HAP-1 (cell line): Measurements from ENCODE around the gene SPIRE2.
A peak's percentile ranks its signal among the peaks of the same experiment; 100 is the strongest.
"Not testable (repeated sequence)": the region's sequence is repeated elsewhere in the genome, so short reads cannot be mapped to it uniquely, and the experiment has no call there.

Experiments
- DNase-seq, 2 experiments: peaks; one replicate each; pipeline ENCODE4 v3.0.0-alpha.2; 2016 to 2020; ENCODE audit warnings: low spot score in 2 of 2
- H3K27me3 ChIP-seq: fragments of 250-450 bp; sonication (Bioruptor Pico); 2 replicates; pipeline ENCODE4 v1.5.1; 2020; ENCODE audit warnings: low read depth, mild to moderate bottlenecking, moderate library complexity
- H3K36me3 ChIP-seq: fragments of 250-450 bp; sonication (Bioruptor Pico); replicated peaks from 2 replicates; pipeline ENCODE4 v1.5.1; 2020; ENCODE audit warnings: mild to moderate bottlenecking
- H3K4me1 ChIP-seq: fragments of 250-450 bp; sonication (Bioruptor Pico); 2 replicates; pipeline ENCODE4 v1.5.1; 2020; ENCODE audit warnings: mild to moderate bottlenecking
- H3K4me3 ChIP-seq: fragments of 250-450 bp; sonication (Bioruptor Pico); 2 replicates; pipeline ENCODE4 v1.5.1; 2020; ENCODE audit warnings: mild to moderate bottlenecking, moderate library complexity
- H3K9me3 ChIP-seq: fragments of 250-450 bp; sonication (Bioruptor Pico); 2 replicates; pipeline ENCODE4 v1.5.1; 2020; ENCODE audit warnings: mild to moderate bottlenecking, moderate library complexity
- in situ Hi-C: fragments of 300-500 bp; cut with MboI; formaldehyde crosslinking; loops from 3 replicates; pipeline ENCODE4 v1.14.3; 2020; ENCODE audit warnings: low sequenced_read_pairs, inconsistent platforms, mixed read lengths

The SPIRE2 gene

GRCh38 chr16:89822188-89823086 is 5.8 kb upstream of the SPIRE2 start:
- Histone ChIP-seq H3K4me3 (no peak overlapping the region), H3K9me3 (peaks cover 5% of the 10 kb centered on the region), H3K4me1 (peaks cover 10% of the 10 kb centered on the region), H3K36me3 (no peaks in the 10 kb centered on the region), H3K27me3 (no peaks in the 10 kb centered on the region)
- in situ Hi-C loops: no loop called here
- peak; percentile 16 to 65 for DNase-seq

GRCh38 chr16:89823087-89823823 is 5.0 kb upstream of the SPIRE2 start:
- no peak for DNase-seq
- in situ Hi-C loops: no loop called here
- H3K4me3 ChIP-seq: no peak overlapping the region
- H3K9me3 ChIP-seq: peaks cover 3% of the 10 kb centered on the region; the same call in 1 of the 2 replicates
- H3K36me3 ChIP-seq: no peaks in the 10 kb centered on the region
- H3K4me1 ChIP-seq: peaks cover 14% of the 10 kb centered on the region
- no peaks in the 10 kb centered on the region for H3K27me3 ChIP-seq

GRCh38 chr16:89823824-89824148 is 4.5 kb upstream of the SPIRE2 start:
- DNase-seq, in situ Hi-C loops: not testable (repeated sequence)
- H3K4me1 ChIP-seq: peaks cover 14% of the 10 kb centered on the region

GRCh38 chr16:89826531-89827382 is 1.5 kb upstream of the SPIRE2 start:
- Histone ChIP-seq H3K36me3 (no peaks in the 10 kb centered on the region), H3K4me3 (no peak overlapping the region), H3K27me3 (no peaks in the 10 kb centered on the region), H3K9me3 (no peaks in the 10 kb centered on the region), H3K4me1 (peaks cover 14% of the 10 kb centered on the region)
- in situ Hi-C loops: no loop called here
- DNase-seq: no peak

More at GRCh38 chr16:89823824-89824148, 4.5 kb upstream of the SPIRE2 start:
- H3K36me3 ChIP-seq, H3K4me3 ChIP-seq, H3K9me3 ChIP-seq, H3K27me3 ChIP-seq: not testable (repeated sequence)

- Histone ChIP-seq H3K9me3 (no peaks in the 10 kb centered on the region), H3K4me3 (peak overlapping the region; percentile 44), H3K4me1 (peaks cover 7% of the 10 kb centered on the region; the same call in 1 of the 2 replicates), H3K27me3 (no peaks in the 10 kb centered on the region), H3K36me3 (no peaks in the 10 kb centered on the region)
- peak; percentile 12 to 65 for DNase-seq
- in situ Hi-C loops: no loop called here
Observed at GRCh38 chr16:89827383-89828198, 684 bp upstream of the SPIRE2 start.

GRCh38 chr16:89828870-89829629 is 775 bp downstream of the SPIRE2 start:
- Histone ChIP-seq H3K9me3 (no peaks in the 10 kb centered on the region), H3K4me1 (peaks cover 5% of the 10 kb centered on the region; the same call in 1 of the 2 replicates), H3K27me3 (no peaks in the 10 kb centered on the region), H3K4me3 (peak overlapping the region; percentile 45), H3K36me3 (no peaks in the 10 kb centered on the region)
- in situ Hi-C loops: no loop called here
- peak in 1 of 2 experiments; percentile 9 for DNase-seq

GRCh38 chr16:89829630-89830437 is 1.6 kb downstream of the SPIRE2 start:
- no peaks in the 10 kb centered on the region for H3K27me3 ChIP-seq
- H3K4me1 ChIP-seq: peaks cover 5% of the 10 kb centered on the region; the same call in 1 of the 2 replicates
- no peaks in the 10 kb centered on the region for H3K36me3 ChIP-seq
- peak overlapping the region; percentile 45; the same call in 1 of the 2 replicates for H3K4me3 ChIP-seq
- in situ Hi-C loops: no loop called here
- H3K9me3 ChIP-seq: no peaks in the 10 kb centered on the region
- no peak for DNase-seq

GRCh38 chr16:89831810-89832328 is 3.6 kb downstream of the SPIRE2 start:
- no peaks in the 10 kb centered on the region for H3K27me3 ChIP-seq
- no peaks in the 10 kb centered on the region for H3K36me3 ChIP-seq
- H3K4me1 ChIP-seq: peaks cover 5% of the 10 kb centered on the region; the same call in 1 of the 2 replicates
- in situ Hi-C loops: no loop called here
- no peak overlapping the region for H3K4me3 ChIP-seq
- no peak for DNase-seq
- H3K9me3 ChIP-seq: no peaks in the 10 kb centered on the region

GRCh38 chr16:89833664-89834363 is 5.5 kb downstream of the SPIRE2 start:
- in situ Hi-C loops, H3K4me1 ChIP-seq, H3K36me3 ChIP-seq, DNase-seq, H3K4me3 ChIP-seq, H3K9me3 ChIP-seq, H3K27me3 ChIP-seq: not testable (repeated sequence)

GRCh38 chr16:89834813-89835363 is 6.6 kb downstream of the SPIRE2 start:
- H3K36me3 ChIP-seq, H3K27me3 ChIP-seq, H3K4me1 ChIP-seq, H3K4me3 ChIP-seq, H3K9me3 ChIP-seq, in situ Hi-C loops, DNase-seq: not testable (repeated sequence)

GRCh38 chr16:89836484-89836883 is 8.2 kb downstream of the SPIRE2 start:
- DNase-seq, H3K27me3 ChIP-seq, in situ Hi-C loops, H3K4me3 ChIP-seq, H3K9me3 ChIP-seq, H3K36me3 ChIP-seq, H3K4me1 ChIP-seq: not testable (repeated sequence)
